ENCODE results near the gene NKD1. TPM values are rescaled to one million over a fixed set of nuclear protein-coding genes. Genes with fewer than 3 reads are reported as not detected.
"Not testable (repeated sequence)": the region's sequence is repeated elsewhere in the genome, so short reads cannot be mapped to it uniquely, and the experiment has no call there.

The NKD1 gene
- total RNA-seq, 1 donor from 2014 or later, result 1.7 TPM

DNA sequence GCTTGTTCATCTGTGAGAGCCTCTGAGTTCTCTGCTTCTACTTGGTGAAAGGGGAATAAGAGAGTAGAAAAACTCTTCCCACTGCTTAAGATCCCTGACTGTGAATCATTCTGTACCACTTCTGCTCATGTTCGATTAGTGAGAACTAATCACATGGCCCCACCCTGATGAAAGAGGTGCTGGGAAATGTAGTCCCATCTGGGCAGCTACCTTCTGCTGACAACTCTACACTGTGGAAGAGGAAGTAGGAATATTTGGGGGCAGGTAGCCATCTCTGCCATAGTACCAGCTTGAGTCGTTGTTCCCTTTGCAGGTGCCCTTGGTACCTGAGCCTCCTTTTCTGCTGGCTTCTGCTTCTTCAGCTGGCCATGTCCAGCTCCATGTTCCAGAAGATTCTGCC is 29.9 kb downstream of the NKD1 start:
- no peaks in the 10 kb centered on the region for H3K27me3 ChIP-seq
- TF ChIP-seq POLR2AphosphoS5 (IDR thresholded peaks at IDR 0.05; ENCODE audit: insufficient read depth in 1 of 2, low read depth in 1 of 2), result no peak
- H3K4me1 ChIP-seq, result peaks cover 51% of the 10 kb centered on the region
- intact Hi-C loops (cut with DNase I), result no loop called here
- no peaks in the 10 kb centered on the region for H3K9me3 ChIP-seq
- no peak for DNase-seq (ENCODE audit: extremely low spot score in 2 of 2)
- no peaks in the 10 kb centered on the region for H3K36me3 ChIP-seq
- no peak overlapping the region for H3K4me3 ChIP-seq
- H3K27ac ChIP-seq, result no peak overlapping the region

DNA sequence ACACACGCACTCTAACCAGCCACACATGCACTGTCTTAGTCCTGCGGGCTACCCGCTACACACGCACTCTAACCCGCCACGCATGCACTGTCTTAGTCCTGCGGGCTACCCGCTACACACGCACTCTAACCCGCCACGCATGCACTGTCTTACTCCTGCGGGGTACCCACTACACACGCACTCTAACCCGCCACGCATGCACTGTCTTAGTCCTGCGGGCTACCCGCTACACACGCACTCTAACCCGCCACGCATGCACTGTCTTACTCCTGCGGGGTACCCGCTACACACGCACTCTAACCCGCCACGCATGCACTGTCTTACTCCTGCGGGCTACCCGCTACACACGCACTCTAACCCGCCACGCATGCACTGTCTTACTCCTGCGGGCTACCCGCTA is 31.2 kb downstream of the NKD1 start:
- H3K27ac ChIP-seq; H3K4me3 ChIP-seq; H3K9me3 ChIP-seq; intact Hi-C loops (cut with DNase I); DNase-seq (ENCODE audit: extremely low spot score in 2 of 2); H3K27me3 ChIP-seq; H3K36me3 ChIP-seq: not testable (repeated sequence)
- peaks cover 39% of the 10 kb centered on the region for H3K4me1 ChIP-seq

DNA sequence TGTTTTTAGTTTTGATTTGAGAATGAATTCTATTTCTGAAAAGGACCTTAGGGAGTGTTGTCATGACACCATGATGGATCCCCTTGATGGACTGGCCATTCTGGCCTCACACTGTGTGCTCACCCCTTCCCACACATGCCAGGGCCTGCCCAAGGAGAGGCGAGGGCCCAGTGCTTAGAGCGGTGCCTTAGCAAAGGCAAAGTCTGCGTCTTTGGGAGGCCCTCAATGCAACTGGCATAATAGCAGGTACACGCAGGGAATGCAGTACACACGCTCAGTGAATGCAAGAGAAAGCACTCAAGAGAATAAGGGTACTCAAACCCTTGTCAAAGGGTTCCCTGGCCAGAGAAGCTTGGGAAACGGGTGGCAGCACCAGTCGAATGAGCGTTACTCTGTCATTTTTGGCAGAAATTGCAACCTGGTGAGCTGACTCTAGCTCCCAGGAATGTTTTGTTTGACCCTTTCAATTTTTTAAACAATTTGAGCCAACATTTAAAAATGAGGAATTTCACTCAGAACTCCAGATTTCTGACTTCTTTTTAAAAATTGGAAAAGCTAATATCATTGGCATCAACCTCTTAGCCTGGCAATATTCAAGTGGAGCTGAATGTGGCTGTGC is 32.1 kb downstream of the NKD1 start:
- DNase-seq (ENCODE audit: extremely low spot score in 2 of 2), result no peak
- no peaks in the 10 kb centered on the region for H3K9me3 ChIP-seq
- no peaks in the 10 kb centered on the region for H3K27me3 ChIP-seq
- TF ChIP-seq POLR2AphosphoS5 (IDR thresholded peaks at IDR 0.05; ENCODE audit: insufficient read depth in 1 of 2, low read depth in 1 of 2), result no peak
- TF ChIP-seq POLR2A (IDR thresholded peaks at IDR 0.05), result no peak
- TF ChIP-seq, protein P1, sequence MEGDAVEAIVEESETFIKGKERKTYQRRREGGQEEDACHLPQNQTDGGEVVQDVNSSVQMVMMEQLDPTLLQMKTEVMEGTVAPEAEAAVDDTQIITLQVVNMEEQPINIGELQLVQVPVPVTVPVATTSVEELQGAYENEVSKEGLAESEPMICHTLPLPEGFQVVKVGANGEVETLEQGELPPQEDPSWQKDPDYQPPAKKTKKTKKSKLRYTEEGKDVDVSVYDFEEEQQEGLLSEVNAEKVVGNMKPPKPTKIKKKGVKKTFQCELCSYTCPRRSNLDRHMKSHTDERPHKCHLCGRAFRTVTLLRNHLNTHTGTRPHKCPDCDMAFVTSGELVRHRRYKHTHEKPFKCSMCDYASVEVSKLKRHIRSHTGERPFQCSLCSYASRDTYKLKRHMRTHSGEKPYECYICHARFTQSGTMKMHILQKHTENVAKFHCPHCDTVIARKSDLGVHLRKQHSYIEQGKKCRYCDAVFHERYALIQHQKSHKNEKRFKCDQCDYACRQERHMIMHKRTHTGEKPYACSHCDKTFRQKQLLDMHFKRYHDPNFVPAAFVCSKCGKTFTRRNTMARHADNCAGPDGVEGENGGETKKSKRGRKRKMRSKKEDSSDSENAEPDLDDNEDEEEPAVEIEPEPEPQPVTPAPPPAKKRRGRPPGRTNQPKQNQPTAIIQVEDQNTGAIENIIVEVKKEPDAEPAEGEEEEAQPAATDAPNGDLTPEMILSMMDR (IDR thresholded peaks at IDR 0.05), result no peak
- intact Hi-C loops (cut with DNase I), result no loop called here
- H3K36me3 ChIP-seq, result no peaks in the 10 kb centered on the region
- H3K4me3 ChIP-seq, result no peak overlapping the region
- H3K4me1 ChIP-seq, result peaks cover 30% of the 10 kb centered on the region
- H3K27ac ChIP-seq, result no peak overlapping the region

DNA sequence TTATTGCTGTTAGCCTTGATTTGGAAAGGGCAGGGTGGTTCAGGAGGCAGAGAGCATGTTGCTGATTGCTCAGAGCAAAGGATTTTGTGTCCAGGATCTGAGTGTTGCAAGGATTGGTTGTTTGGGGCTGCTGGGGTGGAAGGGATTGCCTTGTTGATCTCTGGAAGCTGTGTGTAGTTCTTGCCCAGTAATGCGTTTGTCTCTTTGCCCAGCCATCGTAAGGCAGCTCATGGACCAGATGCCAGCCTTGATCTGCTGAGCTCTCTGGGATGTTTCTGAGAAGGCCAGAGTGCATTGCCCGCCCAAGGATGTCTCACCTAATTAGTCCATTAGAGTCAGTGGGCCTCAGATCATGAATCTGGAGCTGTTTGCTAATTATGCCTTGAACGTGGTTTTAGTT is 33.6 kb downstream of the NKD1 start:
- intact Hi-C loops (cut with DNase I), result no loop called here
- Histone ChIP-seq H3K4me3 (no peak overlapping the region), H3K9me3 (no peaks in the 10 kb centered on the region), H3K4me1 (peaks cover 22% of the 10 kb centered on the region), H3K27me3 (no peaks in the 10 kb centered on the region), H3K36me3 (no peaks in the 10 kb centered on the region), H3K27ac (no peak overlapping the region)
- TF ChIP-seq POLR2A (IDR thresholded peaks at IDR 0.05), result no peak
- no peak for TF ChIP-seq POLR2AphosphoS5 (IDR thresholded peaks at IDR 0.05; ENCODE audit: insufficient read depth in 1 of 2, low read depth in 1 of 2)
- TF ChIP-seq, protein P1 (IDR thresholded peaks at IDR 0.05), result no peak
- DNase-seq (ENCODE audit: extremely low spot score in 2 of 2), result no peak

DNA sequence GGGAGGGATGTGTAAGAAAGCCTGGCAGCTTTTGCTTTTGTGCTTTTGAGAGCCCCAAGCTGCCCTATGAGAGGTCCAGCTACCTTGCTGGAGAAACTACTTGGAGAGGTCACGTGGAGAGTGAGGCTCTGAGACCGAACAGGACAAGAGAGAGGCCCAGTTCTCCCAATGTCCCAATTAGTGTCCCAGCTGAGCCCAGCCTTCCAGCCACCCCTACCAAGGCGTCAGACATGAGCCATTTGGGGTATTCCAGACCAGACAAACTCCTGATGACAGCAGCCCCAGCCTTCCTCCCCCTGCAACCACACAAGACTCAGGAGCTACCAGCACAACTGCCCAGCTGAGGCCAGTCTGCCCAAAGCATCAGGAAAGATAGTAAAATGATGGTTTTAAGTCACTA is 35.0 kb downstream of the NKD1 start:
- DNase-seq (ENCODE audit: extremely low spot score in 2 of 2), result no peak
- no peak for TF ChIP-seq POLR2A (IDR thresholded peaks at IDR 0.05)
- TF ChIP-seq, protein P1 (IDR thresholded peaks at IDR 0.05), result no peak
- no peak for TF ChIP-seq POLR2AphosphoS5 (IDR thresholded peaks at IDR 0.05; ENCODE audit: insufficient read depth in 1 of 2, low read depth in 1 of 2)
- Histone ChIP-seq H3K27ac (no peak overlapping the region), H3K4me1 (peaks cover 22% of the 10 kb centered on the region), H3K9me3 (no peaks in the 10 kb centered on the region), H3K36me3 (no peaks in the 10 kb centered on the region), H3K4me3 (no peak overlapping the region), H3K27me3 (no peaks in the 10 kb centered on the region)
- intact Hi-C loops (cut with DNase I), result no loop called here

DNA sequence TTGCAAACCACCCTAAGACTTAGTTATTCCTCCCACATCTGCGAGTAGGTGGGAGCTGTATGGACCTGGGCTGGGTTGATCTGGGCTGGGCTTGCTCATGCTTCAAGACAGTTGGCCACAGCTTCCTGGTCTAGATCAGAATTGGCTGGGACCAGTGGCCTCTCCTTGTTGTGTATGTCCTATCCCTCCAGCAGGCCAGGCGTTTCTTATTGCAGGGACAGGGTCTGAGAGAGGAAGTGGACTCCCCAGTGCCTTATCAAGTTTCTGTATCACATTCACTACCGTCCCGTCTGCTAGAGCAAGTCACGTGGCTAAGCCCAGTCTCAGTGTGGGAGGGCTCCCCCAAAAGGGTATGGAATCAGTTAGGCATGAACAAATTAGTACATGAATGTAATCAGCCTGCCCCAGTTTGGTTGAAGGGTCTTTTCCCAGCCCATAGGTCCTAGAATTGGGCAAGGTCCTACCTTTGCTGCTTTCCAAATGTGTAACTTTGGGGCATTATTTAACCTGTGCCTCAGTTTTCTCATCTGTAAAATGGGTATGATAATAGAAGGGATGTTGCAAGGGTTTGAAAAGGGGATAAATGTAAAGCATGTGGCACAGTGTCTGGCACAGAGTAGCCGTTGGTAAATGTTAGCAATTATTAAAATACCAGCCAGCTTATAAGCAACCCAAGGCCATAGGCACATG is 36.0 kb downstream of the NKD1 start:
- H3K36me3 ChIP-seq, result no peaks in the 10 kb centered on the region
- no peak for DNase-seq (ENCODE audit: extremely low spot score in 2 of 2)

More for the DNA sequence above, 36.0 kb downstream of the NKD1 start:
- H3K9me3 ChIP-seq, result no peaks in the 10 kb centered on the region
- H3K27ac ChIP-seq, result no peak overlapping the region
- H3K4me3 ChIP-seq, result no peak overlapping the region
- TF ChIP-seq POLR2A (IDR thresholded peaks at IDR 0.05), result no peak
- no peaks in the 10 kb centered on the region for H3K27me3 ChIP-seq
- intact Hi-C loops (cut with DNase I), result no loop called here
- peaks cover 22% of the 10 kb centered on the region for H3K4me1 ChIP-seq

Measured in vagina (tissue), 2 donors.